K562 (cell line): ENCODE data around the gene LYPLA2. TPM values are rescaled to one million over a fixed set of nuclear protein-coding genes. Genes with fewer than 3 reads are reported as not detected.

Source experiments
- CC2D1A ChIP-seq: fragments of 450-650 bp; IDR thresholded peaks from 2 replicates; pipeline ENCODE4 v1.6.1; 2017; ENCODE audit warnings: mild to moderate bottlenecking
- CTBP1 ChIP-seq: fragments of 450-650 bp; IDR thresholded peaks from 2 replicates; pipeline ENCODE4 v1.6.1; 2016; ENCODE audit warnings: borderline replicate concordance
- GABPA ChIP-seq: fragments of 200-800 bp; sonication (Bioruptor generic); conservative IDR thresholded peaks from 2 replicates; pipeline ENCODE4 v1.6.1; 2016; ENCODE audit warnings: low read depth, missing genetic modification characterization, missing compliant biosample characterization
- HNRNPH1 ChIP-seq: fragments of 200-400 bp; formaldehyde crosslinking; optimal IDR thresholded peaks from 2 replicates; pipeline ENCODE3; 2017; ENCODE audit warnings: low read depth, mild to moderate bottlenecking, low read length, moderate library complexity
- HNRNPK ChIP-seq: fragments of 200-400 bp; formaldehyde crosslinking; IDR thresholded peaks from one replicate; pipeline ENCODE4 v1.6.1; 2018; ENCODE audit warnings: mild to moderate bottlenecking, low read depth, low read length; ENCODE audit not compliant: poor library complexity, severe bottlenecking
- ILK ChIP-seq: fragments of 450-650 bp; IDR thresholded peaks from 2 replicates; pipeline ENCODE4 v1.6.1; 2016; ENCODE audit warnings: missing genetic modification characterization, low read depth, mild to moderate bottlenecking, missing compliant biosample characterization, moderate library complexity, borderline replicate concordance
- MCM7 ChIP-seq, 2 experiments: fragments of 450-650 bp; IDR thresholded peaks; 2 replicates each; pipeline ENCODE4 v1.6.1; 2016 to 2018
- MEF2A ChIP-seq: IDR thresholded peaks from 2 replicates; pipeline ENCODE4 v1.6.1; 2011; ENCODE audit warnings: low read depth, mild to moderate bottlenecking, low read length, moderate library complexity; ENCODE audit not compliant: control insufficient read depth
- NFE2L1 ChIP-seq: fragments of 450-650 bp; IDR thresholded peaks from 2 replicates; pipeline ENCODE4 v1.6.1; 2016; ENCODE audit warnings: missing genetic modification characterization, low read depth, mild to moderate bottlenecking, missing compliant biosample characterization, moderate library complexity, borderline replicate concordance
- TFAM ChIP-seq: fragments of 250-450 bp; sonication (Bioruptor Pico); conservative IDR thresholded peaks from 2 replicates; pipeline ENCODE4 v1.5.0; 2021; ENCODE audit warnings: mild to moderate bottlenecking, moderate library complexity
- YY1 ChIP-seq, 3 experiments: IDR thresholded peaks; 2 replicates each; pipeline ENCODE4 v1.6.1; 2011; ENCODE audit warnings: low read length in 2 of 3, mild to moderate bottlenecking in 2 of 3, moderate library complexity in 2 of 3, borderline replicate concordance in 1 of 3, control low read depth in 1 of 3, low read depth in 1 of 3; ENCODE audit not compliant: insufficient read depth in 3 of 3, insufficient replicate concordance in 2 of 3, control insufficient read depth in 1 of 3, insufficient read length in 1 of 3; ENCODE audit errors: extremely low read depth in 1 of 3
- ZBTB8A ChIP-seq: fragments of 450-650 bp; IDR thresholded peaks from 2 replicates; pipeline ENCODE4 v1.6.1; 2018; ENCODE audit warnings: mild to moderate bottlenecking, moderate library complexity; ENCODE audit not compliant: partially characterized antibody
- ZNF253 ChIP-seq: fragments of 250-450 bp; sonication (Bioruptor Pico); conservative IDR thresholded peaks from 2 replicates; pipeline ENCODE4 v1.6.1; 2021; ENCODE audit warnings: mild to moderate bottlenecking
- ZNF384 ChIP-seq: IDR thresholded peaks from 2 replicates; pipeline ENCODE4 v1.6.1; 2012; ENCODE audit warnings: low read depth, low read length, improper control_type of control experiment
- ZNF561 ChIP-seq: fragments of 450-650 bp; formaldehyde crosslinking; conservative IDR thresholded peaks from 2 replicates; pipeline ENCODE4 v1.4.0; 2020; ENCODE audit warnings: mild to moderate bottlenecking, moderate library complexity
- ZNF584 ChIP-seq: fragments of 200-800 bp; sonication (Bioruptor generic); IDR thresholded peaks from 2 replicates; pipeline ENCODE4 v1.6.1; 2016; ENCODE audit warnings: low read depth, mild to moderate bottlenecking, missing genetic modification characterization, missing compliant biosample characterization
- polyA plus RNA-seq, 8 experiments: library from polyadenylated mRNA; depleted of rRNA in 4 of 8; stranded (reverse) in 5 of 8; unstranded in 3 of 8; fragments of >200 nt; fragmentation: Nextera tagmentation in 2 of 8; fragmentation: Illumina TruSeq in 1 of 8; extraction: Ambion mirVana in 2 of 8; extraction: Trizol in 1 of 8; gene quantifications; 2 replicates each; pipeline versions ENCODE4 v1.2.1 to v1.2.3, GENCODE V29; 2011 to 2014; ENCODE audit warnings: inconsistent platforms in 1 of 8, missing spikeins in 1 of 8
- total RNA-seq, 7 experiments: library from RNA; depleted of rRNA in 6 of 7; stranded (reverse); fragments of >200 nt in 6 of 7; fragmentation: Illumina TruSeq in 2 of 7; extraction: Trizol in 2 of 7; gene quantifications; 2 replicates each; pipeline versions ENCODE4 v1.2.1 to v1.2.3, GENCODE V29; 2011 to 2021; ENCODE audit warnings: low replicate concordance in 1 of 7
- TF ChIP-seq, protein P1 (sequence below): IDR thresholded peaks from 2 replicates; pipeline ENCODE4 v1.6.1; 2011; ENCODE audit not compliant: insufficient read length; ENCODE audit errors: extremely low read depth
- TF ChIP-seq, protein P2 (sequence below): fragments of 450-650 bp; IDR thresholded peaks from 2 replicates; pipeline ENCODE4 v1.6.1; 2016; ENCODE audit warnings: missing biosample characterization, missing genetic modification characterization
- TF ChIP-seq, protein P3 (sequence below): sonication (generic); formaldehyde crosslinking; IDR thresholded peaks from 2 replicates; pipeline ENCODE4 v1.8.1; 2022; ENCODE audit warnings: missing genetic modification reagents
- TF ChIP-seq, protein P4 (sequence below): fragments of 250-450 bp; sonication (Bioruptor Pico); IDR thresholded peaks from 2 replicates; pipeline ENCODE4 v1.8.0; 2021; ENCODE audit warnings: borderline replicate concordance, mild to moderate bottlenecking, moderate library complexity; ENCODE audit not compliant: poor library complexity, severe bottlenecking
- TF ChIP-seq, protein P5 (sequence below): fragments of 450-650 bp; formaldehyde crosslinking; conservative IDR thresholded peaks from 2 replicates; pipeline ENCODE4 v1.4.0; 2022; ENCODE audit warnings: mild to moderate bottlenecking, missing genetic modification characterization

Gene LYPLA2
- total and polyA plus RNA-seq, 9 of the 15 experiments (the other 6 are each of a cell fraction or from before 2014, with no cell fraction given): 3.9 to 128 (median 60.1) TPM

DNA sequence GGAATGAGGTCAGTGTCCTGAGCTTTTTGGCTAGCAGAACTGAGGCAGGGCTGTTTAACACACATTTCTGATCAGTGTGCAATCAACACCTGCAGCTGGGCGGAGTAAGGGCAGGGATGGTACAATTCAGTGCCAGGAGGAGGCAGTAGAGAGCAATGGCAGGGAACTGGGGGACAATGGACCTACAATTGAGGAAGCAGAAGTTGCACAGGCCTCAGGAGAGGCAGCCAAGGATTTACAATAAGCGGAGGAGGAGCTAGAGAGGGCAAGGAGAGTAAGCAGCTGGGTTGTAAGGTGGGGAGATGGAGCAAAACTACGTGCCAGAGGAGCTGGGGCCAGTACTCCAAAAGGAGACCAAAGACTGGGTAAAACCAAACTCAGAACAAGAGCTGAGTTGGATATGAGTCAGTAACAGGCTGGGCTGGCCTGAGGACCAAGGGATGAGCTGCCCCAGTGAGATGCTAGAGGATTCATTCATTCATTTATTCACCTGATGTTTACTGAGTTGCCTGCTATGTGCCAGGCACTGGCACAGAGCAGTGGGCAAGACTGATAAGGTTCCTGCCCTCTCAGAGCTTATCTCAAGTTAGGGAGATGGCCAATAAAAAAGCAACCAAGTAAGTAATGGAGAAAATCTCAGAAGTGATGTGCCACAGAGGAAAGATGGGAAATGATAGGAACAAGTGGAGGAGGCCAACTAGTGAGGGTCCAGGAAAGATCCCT, 20.0 kb downstream of the LYPLA2 start (continued):
- TF ChIP-seq ZNF384 (no peak), TFAM (CRISPR knock-in tag) (no peak), HNRNPH1 (no peak), MCM7 (IDR thresholded peaks at IDR 0.05) (no peak), CC2D1A (peak; percentile 63), ZNF584 (CRISPR knock-in tag) (no peak), YY1 (IDR thresholded peaks at IDR 0.05; ENCODE audit: borderline replicate concordance in 1 of 3, control insufficient read depth in 1 of 3, extremely low read depth in 1 of 3, insufficient read depth in 3 of 3, insufficient read length in 1 of 3, insufficient replicate concordance in 2 of 3, low read depth in 1 of 3, low read length in 2 of 3) (peak in 1 of 3 experiments; percentile 73), ZNF253 (CRISPR knock-in tag) (no peak), ILK (no peak), ZNF561 (CRISPR knock-in tag) (no peak), HNRNPK (no peak), MEF2A (no peak), GABPA (no peak), CTBP1 (peak; percentile 79), ZBTB8A (no peak), NFE2L1 (no peak)
- TF ChIP-seq, protein P1, sequence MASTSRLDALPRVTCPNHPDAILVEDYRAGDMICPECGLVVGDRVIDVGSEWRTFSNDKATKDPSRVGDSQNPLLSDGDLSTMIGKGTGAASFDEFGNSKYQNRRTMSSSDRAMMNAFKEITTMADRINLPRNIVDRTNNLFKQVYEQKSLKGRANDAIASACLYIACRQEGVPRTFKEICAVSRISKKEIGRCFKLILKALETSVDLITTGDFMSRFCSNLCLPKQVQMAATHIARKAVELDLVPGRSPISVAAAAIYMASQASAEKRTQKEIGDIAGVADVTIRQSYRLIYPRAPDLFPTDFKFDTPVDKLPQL: no peak
- TF ChIP-seq, protein P2, sequence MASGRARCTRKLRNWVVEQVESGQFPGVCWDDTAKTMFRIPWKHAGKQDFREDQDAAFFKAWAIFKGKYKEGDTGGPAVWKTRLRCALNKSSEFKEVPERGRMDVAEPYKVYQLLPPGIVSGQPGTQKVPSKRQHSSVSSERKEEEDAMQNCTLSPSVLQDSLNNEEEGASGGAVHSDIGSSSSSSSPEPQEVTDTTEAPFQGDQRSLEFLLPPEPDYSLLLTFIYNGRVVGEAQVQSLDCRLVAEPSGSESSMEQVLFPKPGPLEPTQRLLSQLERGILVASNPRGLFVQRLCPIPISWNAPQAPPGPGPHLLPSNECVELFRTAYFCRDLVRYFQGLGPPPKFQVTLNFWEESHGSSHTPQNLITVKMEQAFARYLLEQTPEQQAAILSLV (tag): no peak
- TF ChIP-seq, protein P3, sequence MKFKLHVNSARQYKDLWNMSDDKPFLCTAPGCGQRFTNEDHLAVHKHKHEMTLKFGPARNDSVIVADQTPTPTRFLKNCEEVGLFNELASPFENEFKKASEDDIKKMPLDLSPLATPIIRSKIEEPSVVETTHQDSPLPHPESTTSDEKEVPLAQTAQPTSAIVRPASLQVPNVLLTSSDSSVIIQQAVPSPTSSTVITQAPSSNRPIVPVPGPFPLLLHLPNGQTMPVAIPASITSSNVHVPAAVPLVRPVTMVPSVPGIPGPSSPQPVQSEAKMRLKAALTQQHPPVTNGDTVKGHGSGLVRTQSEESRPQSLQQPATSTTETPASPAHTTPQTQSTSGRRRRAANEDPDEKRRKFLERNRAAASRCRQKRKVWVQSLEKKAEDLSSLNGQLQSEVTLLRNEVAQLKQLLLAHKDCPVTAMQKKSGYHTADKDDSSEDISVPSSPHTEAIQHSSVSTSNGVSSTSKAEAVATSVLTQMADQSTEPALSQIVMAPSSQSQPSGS (CRISPR knock-in tag): no peak
- TF ChIP-seq, protein P4, sequence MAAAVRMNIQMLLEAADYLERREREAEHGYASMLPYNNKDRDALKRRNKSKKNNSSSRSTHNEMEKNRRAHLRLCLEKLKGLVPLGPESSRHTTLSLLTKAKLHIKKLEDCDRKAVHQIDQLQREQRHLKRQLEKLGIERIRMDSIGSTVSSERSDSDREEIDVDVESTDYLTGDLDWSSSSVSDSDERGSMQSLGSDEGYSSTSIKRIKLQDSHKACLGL (CRISPR knock-in tag): no peak
- TF ChIP-seq, protein P5, sequence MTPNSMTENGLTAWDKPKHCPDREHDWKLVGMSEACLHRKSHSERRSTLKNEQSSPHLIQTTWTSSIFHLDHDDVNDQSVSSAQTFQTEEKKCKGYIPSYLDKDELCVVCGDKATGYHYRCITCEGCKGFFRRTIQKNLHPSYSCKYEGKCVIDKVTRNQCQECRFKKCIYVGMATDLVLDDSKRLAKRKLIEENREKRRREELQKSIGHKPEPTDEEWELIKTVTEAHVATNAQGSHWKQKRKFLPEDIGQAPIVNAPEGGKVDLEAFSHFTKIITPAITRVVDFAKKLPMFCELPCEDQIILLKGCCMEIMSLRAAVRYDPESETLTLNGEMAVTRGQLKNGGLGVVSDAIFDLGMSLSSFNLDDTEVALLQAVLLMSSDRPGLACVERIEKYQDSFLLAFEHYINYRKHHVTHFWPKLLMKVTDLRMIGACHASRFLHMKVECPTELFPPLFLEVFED: no peak
